22Rv1 (cell line): ENCODE results near the gene ADIRF.

Source experiments
- CTCF ChIP-seq: fragments of 450-650 bp; IDR thresholded peaks from 2 replicates; pipeline ENCODE4 v1.5.1; 2017; ENCODE audit warnings: mild to moderate bottlenecking
- ZFX ChIP-seq: fragments of 450-650 bp; IDR thresholded peaks from 2 replicates; pipeline ENCODE4 v1.6.1; 2017; ENCODE audit warnings: antibody characterized with exemption, borderline replicate concordance

- TF ChIP-seq CTCF (no peak), ZFX (no peak)
Measured at GRCh38 chr10:86967481-86967941, 771 bp upstream of the ADIRF start.
